CD8-positive, alpha-beta memory T cell (primary cell): ENCODE measurements around the gene FAM24B. TPM values are rescaled to one million over a fixed set of nuclear protein-coding genes. Genes with fewer than 3 reads are reported as not detected.
A peak's percentile ranks its signal among the peaks of the same experiment; 100 is the strongest.
"Not testable (repeated sequence)": the region's sequence is repeated elsewhere in the genome, so short reads cannot be mapped to it uniquely, and the experiment has no call there.

ENCODE experiments used
- CTCF ChIA-PET: fragments of 350-600 bp; sonication (Branson Sonifier 250); formaldehyde crosslinking; loops from one replicate; lab custom pipeline; 2021; ENCODE audit warnings: antibody characterized with exemption; lab: Charles Lee
- POLR2A ChIA-PET: fragments of 350-600 bp; sonication (Branson Sonifier 250); formaldehyde crosslinking; loops from one replicate; lab custom pipeline; 2021; ENCODE audit warnings: antibody characterized with exemption; lab: Charles Lee
- DNase-seq, 5 donors: peaks; one replicate each; pipeline versions ENCODE4 v3.0.0 to v3.0.0-alpha.2; 2020 to 2022; ENCODE audit warnings: mixed read lengths in 1 of 5
- H3K27ac ChIP-seq: one replicate; pipeline ENCODE4 v1.7.0; 2013; ENCODE audit warnings: low read depth, mild to moderate bottlenecking, low read length, moderate library complexity
- H3K27me3 ChIP-seq: 2 replicates; pipeline ENCODE4 v1.7.0; 2013; ENCODE audit warnings: low read length, mild to moderate bottlenecking; ENCODE audit not compliant: insufficient read depth, poor library complexity, severe bottlenecking
- H3K36me3 ChIP-seq: 2 replicates; pipeline ENCODE4 v1.7.0; 2013; ENCODE audit warnings: mild to moderate bottlenecking, low read length, moderate library complexity; ENCODE audit not compliant: insufficient read depth
- H3K4me1 ChIP-seq: 2 replicates; pipeline ENCODE4 v1.7.0; 2013; ENCODE audit warnings: mild to moderate bottlenecking, low read length, moderate library complexity; ENCODE audit not compliant: insufficient read depth
- H3K4me3 ChIP-seq: 2 replicates; pipeline ENCODE4 v1.7.0; 2013; ENCODE audit warnings: mild to moderate bottlenecking, low read length
- H3K9me3 ChIP-seq: 2 replicates; pipeline ENCODE4 v1.7.0; 2013; ENCODE audit warnings: mild to moderate bottlenecking, low read length
- H3K27ac Mint-ChIP-seq, 8 donors: one replicate each; pipeline ENCODE4 v1.8.0; 2020 to 2021; ENCODE audit warnings: mixed read lengths in 8 of 8, mild to moderate bottlenecking in 6 of 8, inconsistent platforms in 3 of 8, moderate library complexity in 3 of 8
- H3K27me3 Mint-ChIP-seq, 2 donors: one replicate each; pipeline ENCODE4 v1.8.0; 2020 to 2021; ENCODE audit warnings: mixed read lengths in 2 of 2, mild to moderate bottlenecking in 1 of 2, moderate library complexity in 1 of 2
- H3K36me3 Mint-ChIP-seq, 3 donors: one replicate each; pipeline ENCODE4 v1.8.0; 2020 to 2021; ENCODE audit warnings: mixed read lengths in 3 of 3, inconsistent platforms in 1 of 3, mild to moderate bottlenecking in 1 of 3
- H3K4me1 Mint-ChIP-seq, 3 donors: one replicate each; pipeline ENCODE4 v1.8.0; 2020 to 2021; ENCODE audit warnings: mixed read lengths in 3 of 3, inconsistent platforms in 1 of 3, mild to moderate bottlenecking in 1 of 3
- H3K4me3 Mint-ChIP-seq, 7 donors: one replicate each; pipeline ENCODE4 v1.8.0; 2020 to 2021; ENCODE audit warnings: mixed read lengths in 7 of 7, mild to moderate bottlenecking in 6 of 7, moderate library complexity in 4 of 7, inconsistent platforms in 2 of 7
- H3K9me3 Mint-ChIP-seq, 5 donors: one replicate each; pipeline ENCODE4 v1.8.0; 2020 to 2022; ENCODE audit warnings: mixed read lengths in 5 of 5, mild to moderate bottlenecking in 3 of 5, moderate library complexity in 2 of 5, inconsistent platforms in 1 of 5
- polyA plus RNA-seq: library from polyadenylated mRNA; unstranded; fragments of 300-500 nt; fragmentation: Illumina TruSeq; gene quantifications from one replicate; pipeline ENCODE4 v1.2.3, GENCODE V29; 2021
- total RNA-seq, 2 experiments: library from RNA; stranded (reverse); gene quantifications; one replicate each; pipeline ENCODE4 v1.2.3, GENCODE V29; 2021

Gene FAM24B
- total and polyA plus RNA-seq, 3 experiments from 2014 or later, result 8.5 to 11.7 (median 10.1) TPM

GRCh38 chr10:122882766-122883165 is 3.4 kb upstream of the FAM24B start:
- H3K27ac ChIP-seq, result no peak overlapping the region
- no peak overlapping the region for H3K4me3 ChIP-seq
- ChIA-PET POLR2A (no interaction called here), CTCF (no interaction called here)
- peak overlapping the region in 1 of 8 donors; percentile 15 for H3K27ac Mint-ChIP-seq
- H3K27me3 Mint-ChIP-seq, result no peaks in the 10 kb centered on the region
- H3K4me3 Mint-ChIP-seq, result no peak overlapping the region
- DNase-seq, result no peak
- H3K4me1 ChIP-seq, result peaks cover 26% of the 10 kb centered on the region
- H3K27me3 ChIP-seq, result no peaks in the 10 kb centered on the region
- no peaks in the 10 kb centered on the region for H3K9me3 ChIP-seq
- H3K4me1 Mint-ChIP-seq, result peaks cover 23 to 30% (median 30%) of the 10 kb centered on the region in 3 donors
- H3K9me3 Mint-ChIP-seq, result peaks cover 0 to 2% (median 0%) of the 10 kb centered on the region in 5 donors
- H3K36me3 ChIP-seq, result no peaks in the 10 kb centered on the region
- peaks cover 0 to 16% (median 0%) of the 10 kb centered on the region in 3 donors for H3K36me3 Mint-ChIP-seq

- DNase-seq, result no peak
- Mint-ChIP-seq H3K27ac (peak overlapping the region; percentile 68 to 96 (median 94)), H3K27me3 (no peaks in the 10 kb centered on the region), H3K36me3 (peaks cover 0 to 21% (median 3%) of the 10 kb centered on the region in 3 donors), H3K4me1 (peaks cover 43 to 69% (median 53%) of the 10 kb centered on the region in 3 donors), H3K9me3 (peaks cover 0 to 2% (median 0%) of the 10 kb centered on the region in 5 donors), H3K4me3 (peak overlapping the region; percentile 86 to 96 (median 93))
- POLR2A ChIA-PET, result no interaction called here
- Histone ChIP-seq H3K4me3 (peak overlapping the region; percentile 77), H3K9me3 (no peaks in the 10 kb centered on the region), H3K27me3 (no peaks in the 10 kb centered on the region), H3K4me1 (peaks cover 35% of the 10 kb centered on the region), H3K36me3 (no peaks in the 10 kb centered on the region), H3K27ac (peak overlapping the region; percentile 64)
- CTCF ChIA-PET, result no interaction called here
Observed at GRCh38 chr10:122878799-122879338, 512 bp downstream of the FAM24B start.

GRCh38 chr10:122877264-122877663 is 2.1 kb downstream of the FAM24B start:
- H3K9me3 Mint-ChIP-seq, result peaks cover 0 to 4% (median 0%) of the 10 kb centered on the region in 5 donors
- H3K27me3 ChIP-seq, result no peaks in the 10 kb centered on the region
- no peak for DNase-seq
- H3K4me3 Mint-ChIP-seq, result peak overlapping the region in 6 of 7 donors; percentile 29 to 94 (median 69)
- ChIA-PET POLR2A (no interaction called here), CTCF (interaction anchor here (0.5 to 1.3 kb wide), 2 partner anchors 11 to 1014 kb away, joined by 3 read pairs; no protein-coding TSS in a partner anchor)
- no peaks in the 10 kb centered on the region for H3K27me3 Mint-ChIP-seq
- no peaks in the 10 kb centered on the region for H3K9me3 ChIP-seq
- no peak overlapping the region for H3K4me3 ChIP-seq
- H3K36me3 ChIP-seq, result no peaks in the 10 kb centered on the region
- peaks cover 0 to 20% (median 3%) of the 10 kb centered on the region in 3 donors for H3K36me3 Mint-ChIP-seq
- H3K4me1 ChIP-seq, result peaks cover 35% of the 10 kb centered on the region
- H3K4me1 Mint-ChIP-seq, result peaks cover 44 to 76% (median 61%) of the 10 kb centered on the region in 3 donors
- peak overlapping the region in 1 of 8 donors; percentile 13 for H3K27ac Mint-ChIP-seq
- H3K27ac ChIP-seq, result no peak overlapping the region

- H3K4me3 ChIP-seq, result no peak overlapping the region
- Mint-ChIP-seq H3K9me3 (peaks cover 0 to 5% (median 0%) of the 10 kb centered on the region in 5 donors), H3K27ac (no peak overlapping the region), H3K4me3 (no peak overlapping the region), H3K36me3 (peaks cover 4 to 23% (median 6%) of the 10 kb centered on the region in 3 donors), H3K4me1 (peaks cover 44 to 80% (median 61%) of the 10 kb centered on the region in 3 donors), H3K27me3 (no peaks in the 10 kb centered on the region)
- peaks cover 35% of the 10 kb centered on the region for H3K4me1 ChIP-seq
- no peaks in the 10 kb centered on the region for H3K9me3 ChIP-seq
- ChIA-PET CTCF (interaction anchor here (1.3 kb wide), 1 partner anchor 10 kb away, joined by 3 read pairs; no protein-coding TSS in a partner anchor), POLR2A (no interaction called here)
- H3K27ac ChIP-seq, result no peak overlapping the region
- no peaks in the 10 kb centered on the region for H3K36me3 ChIP-seq
- H3K27me3 ChIP-seq, result no peaks in the 10 kb centered on the region
- no peak for DNase-seq
Observed at GRCh38 chr10:122876467-122876855, 2.9 kb downstream of the FAM24B start.

GRCh38 chr10:122875843-122876466 is 3.4 kb downstream of the FAM24B start:
- H3K27me3 Mint-ChIP-seq, result no peaks in the 10 kb centered on the region
- H3K4me1 Mint-ChIP-seq, result peaks cover 44 to 80% (median 60%) of the 10 kb centered on the region in 3 donors

GRCh38 chr10:122871947-122872346 is 7.4 kb downstream of the FAM24B start:
- DNase-seq, H3K27ac Mint-ChIP-seq, H3K27ac ChIP-seq, CTCF ChIA-PET, H3K4me3 ChIP-seq, H3K4me1 ChIP-seq, H3K27me3 Mint-ChIP-seq, H3K27me3 ChIP-seq, H3K36me3 ChIP-seq, H3K4me3 Mint-ChIP-seq, H3K9me3 Mint-ChIP-seq, POLR2A ChIA-PET, H3K9me3 ChIP-seq: not testable (repeated sequence)
- H3K4me1 Mint-ChIP-seq, result peaks cover 29 to 71% (median 45%) of the 10 kb centered on the region in 3 donors
- H3K36me3 Mint-ChIP-seq, result peaks cover 6 to 15% (median 14%) of the 10 kb centered on the region in 3 donors

More at GRCh38 chr10:122875843-122876466, 3.4 kb downstream of the FAM24B start:
- H3K9me3 ChIP-seq, result no peaks in the 10 kb centered on the region
- peaks cover 0 to 5% (median 0%) of the 10 kb centered on the region in 5 donors for H3K9me3 Mint-ChIP-seq
- POLR2A ChIA-PET, result no interaction called here
- H3K4me1 ChIP-seq, result peaks cover 35% of the 10 kb centered on the region
- H3K4me3 ChIP-seq, result no peak overlapping the region
- no peak overlapping the region for H3K27ac ChIP-seq
- H3K36me3 Mint-ChIP-seq, result peaks cover 4 to 23% (median 6%) of the 10 kb centered on the region in 3 donors
- no peak overlapping the region for H3K27ac Mint-ChIP-seq
- peak overlapping the region in 1 of 7 donors; percentile 14 for H3K4me3 Mint-ChIP-seq
- no peak for DNase-seq
- no peaks in the 10 kb centered on the region for H3K36me3 ChIP-seq
- CTCF ChIA-PET, result no interaction called here
- H3K27me3 ChIP-seq, result no peaks in the 10 kb centered on the region

- Mint-ChIP-seq H3K36me3 (peaks cover 3 to 14% (median 5%) of the 10 kb centered on the region in 3 donors), H3K4me1 (peaks cover 24 to 64% (median 43%) of the 10 kb centered on the region in 3 donors), H3K27ac (peak overlapping the region in 1 of 8 donors; percentile 37)
- H3K27me3 Mint-ChIP-seq, H3K27ac ChIP-seq, H3K9me3 ChIP-seq, H3K27me3 ChIP-seq, CTCF ChIA-PET, H3K36me3 ChIP-seq, H3K4me3 Mint-ChIP-seq, H3K9me3 Mint-ChIP-seq, DNase-seq, H3K4me1 ChIP-seq, POLR2A ChIA-PET, H3K4me3 ChIP-seq: not testable (repeated sequence)
Observed at GRCh38 chr10:122868768-122869167, 10.6 kb downstream of the FAM24B start.
